Hematopoietic multipotent progenitor cell treated with erythropoietin and hydrocortisone succinate and interleukin-3 and kit ligand, for 15 days (in vitro differentiated cells): ENCODE results near the gene DLL3.

Source experiments
- DNase-seq: peaks from one replicate; pipeline ENCODE4 v3.0.0-alpha.2; 2015; ENCODE audit warnings: low spot score

DLL3 gene

DNA sequence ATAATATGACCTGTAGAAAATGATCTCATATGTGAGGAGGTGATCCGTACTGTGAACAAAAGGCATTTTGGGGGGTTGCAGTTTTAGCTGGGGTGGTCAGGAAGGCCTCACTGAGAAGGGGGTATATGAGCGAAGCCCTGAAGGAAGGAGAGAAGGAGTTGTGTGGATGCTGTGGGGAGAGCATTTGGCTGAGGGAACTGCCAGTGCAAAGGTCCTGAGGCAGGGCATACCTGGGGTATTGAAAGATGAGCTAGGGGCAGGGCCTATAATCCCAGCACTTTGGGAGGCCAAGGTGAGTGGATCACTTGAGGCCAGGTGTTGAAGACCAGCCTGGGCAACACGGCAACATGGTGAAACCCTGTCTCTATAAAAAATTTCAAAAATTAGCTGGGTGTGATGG is 18.7 kb downstream of the DLL3 start:
- DNase-seq = no peak

DNA sequence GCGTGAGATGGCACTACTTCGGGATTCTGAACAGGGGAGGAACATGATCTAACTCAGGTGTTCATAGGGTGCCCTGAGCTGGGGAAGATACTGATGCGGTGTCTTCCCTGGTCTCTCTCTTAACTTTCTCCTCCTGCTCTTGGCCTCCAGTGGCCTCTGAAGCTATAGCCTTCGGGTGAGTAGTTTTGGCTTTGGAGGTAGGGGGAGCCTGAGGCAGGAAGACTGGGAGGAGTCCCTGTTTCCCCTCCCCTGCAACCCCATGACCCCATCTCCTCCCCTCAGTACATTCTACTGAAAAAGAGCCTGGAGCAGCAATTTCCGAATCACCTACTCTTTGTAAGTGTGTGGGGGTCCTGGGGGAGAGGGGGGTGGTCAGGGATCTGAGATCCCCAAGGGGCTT is 19.7 kb downstream of the DLL3 start:
- DNase-seq = no peak

DNA sequence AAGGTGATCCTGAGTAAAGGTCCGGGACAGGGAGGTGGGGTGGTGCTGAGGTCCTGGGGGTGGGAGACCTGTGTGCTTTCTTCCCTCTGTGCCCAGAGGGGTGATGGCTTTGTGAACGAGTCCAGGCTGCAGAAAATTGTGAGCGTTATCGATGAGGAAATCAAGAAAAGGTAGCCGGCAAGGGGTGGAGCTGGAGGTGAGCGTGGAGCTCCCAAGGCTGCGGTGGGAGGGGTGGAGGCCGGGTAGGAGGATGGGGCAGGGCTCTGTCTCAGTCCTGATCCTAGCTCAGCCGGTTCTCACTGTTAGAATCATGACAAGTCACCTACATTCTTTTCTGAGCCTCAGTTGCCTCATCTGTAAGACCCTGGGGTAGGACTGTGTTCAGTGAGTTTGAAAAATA is 20.2 kb downstream of the DLL3 start:
- no peak for DNase-seq

DNA sequence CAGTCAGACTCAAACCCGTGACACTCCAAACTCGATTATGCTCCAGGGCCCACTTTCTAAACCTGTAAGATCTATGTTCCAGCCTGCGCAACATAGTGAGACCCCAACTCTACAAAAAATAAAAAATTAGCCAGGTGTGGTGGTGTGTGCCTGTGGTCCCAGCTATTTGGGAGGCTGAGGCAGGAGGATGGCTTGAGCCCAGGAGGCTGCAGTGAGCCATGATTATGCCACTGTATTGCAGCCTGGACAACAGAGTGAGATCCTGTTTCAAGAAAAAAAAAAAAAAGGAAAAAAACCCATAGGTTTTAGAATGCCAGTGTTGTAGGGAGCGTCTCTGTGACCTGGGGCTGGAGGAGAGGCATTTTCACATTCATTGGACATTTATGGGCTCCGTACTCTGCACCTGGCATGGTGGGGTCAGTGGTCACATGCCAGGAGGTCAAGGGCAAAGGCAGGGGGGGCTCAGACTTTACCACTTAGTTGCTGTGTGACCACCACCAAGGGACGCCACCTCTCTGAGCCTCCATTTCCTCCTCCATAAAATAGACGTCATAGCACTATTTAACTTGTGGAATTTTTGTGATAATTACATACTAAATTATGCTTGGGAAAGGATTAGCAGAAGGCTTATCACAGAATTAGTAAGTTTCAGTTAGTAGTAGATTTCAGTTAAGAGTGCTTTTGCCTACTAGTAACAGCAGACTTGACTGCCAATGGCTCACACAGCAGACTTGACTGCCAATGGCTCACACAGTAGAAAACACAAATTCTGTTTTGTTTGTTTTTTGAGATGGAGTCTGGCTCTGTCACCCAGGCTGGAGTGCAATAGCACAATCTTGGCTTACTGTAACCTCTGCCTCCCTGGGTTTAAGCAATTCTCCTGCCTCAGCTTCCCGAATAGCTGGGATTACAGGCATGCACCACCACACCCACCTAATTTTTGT is 22.1 kb downstream of the DLL3 start:
- no peak for DNase-seq

DNA sequence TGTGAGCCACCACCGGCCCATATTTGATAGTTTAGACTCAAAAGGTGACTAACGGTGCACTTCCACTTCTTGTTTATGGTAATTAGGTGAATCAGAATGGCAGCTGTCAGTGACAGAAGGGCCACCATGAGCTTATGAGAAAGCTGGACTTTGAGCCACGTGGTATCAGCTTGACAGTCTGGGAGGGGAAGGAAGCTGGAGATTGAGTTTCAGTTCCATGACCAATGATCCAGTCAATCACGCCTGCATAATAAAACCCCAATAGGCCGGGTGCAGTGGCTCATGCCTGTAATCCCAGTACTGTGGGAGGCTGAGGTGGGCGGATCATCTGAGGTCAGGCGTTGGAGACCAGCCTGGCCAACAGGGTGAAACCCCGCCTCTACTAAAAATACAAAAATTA is 25.7 kb downstream of the DLL3 start:
- DNase-seq = no peak

DNA sequence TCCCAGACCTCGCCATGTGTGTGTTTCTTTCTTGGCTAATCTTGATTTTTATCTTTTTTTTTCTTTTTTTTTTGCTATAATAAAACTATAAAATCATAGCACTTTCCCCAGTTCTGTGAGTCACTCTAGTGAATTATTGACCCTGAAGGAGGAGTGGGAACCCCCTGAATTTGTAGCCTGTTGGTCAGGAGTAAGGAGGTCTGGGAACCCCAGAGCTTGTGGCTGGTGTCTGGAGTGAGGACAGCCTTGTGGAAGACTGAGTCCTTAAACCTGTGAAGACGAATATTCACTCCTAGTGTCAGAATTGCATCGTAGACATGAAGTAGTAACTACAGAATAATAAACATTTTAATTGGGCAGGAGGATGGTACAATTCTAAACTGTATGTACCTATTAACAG is 26.5 kb downstream of the DLL3 start:
- DNase-seq = no peak

DNA sequence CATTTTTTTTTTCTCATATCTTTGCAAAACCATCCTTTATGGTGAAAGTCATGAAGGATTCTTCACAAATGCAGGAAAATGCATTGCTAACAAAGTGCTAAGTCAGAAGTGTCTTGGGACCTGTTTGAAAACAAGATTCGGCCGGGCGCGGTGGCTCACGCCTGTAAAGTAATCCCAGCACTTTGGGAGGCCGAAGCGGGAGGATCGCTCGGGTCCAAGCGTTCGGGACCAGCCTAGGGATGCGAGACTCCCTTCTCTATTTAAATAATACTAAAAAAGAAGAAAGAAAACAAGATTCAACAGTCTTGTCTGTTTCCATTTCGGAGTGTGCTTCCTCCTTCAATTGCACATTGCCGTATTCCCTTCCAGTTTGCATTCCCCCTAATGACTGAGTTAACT is 33.1 kb downstream of the DLL3 start:
- no peak for DNase-seq

DNA sequence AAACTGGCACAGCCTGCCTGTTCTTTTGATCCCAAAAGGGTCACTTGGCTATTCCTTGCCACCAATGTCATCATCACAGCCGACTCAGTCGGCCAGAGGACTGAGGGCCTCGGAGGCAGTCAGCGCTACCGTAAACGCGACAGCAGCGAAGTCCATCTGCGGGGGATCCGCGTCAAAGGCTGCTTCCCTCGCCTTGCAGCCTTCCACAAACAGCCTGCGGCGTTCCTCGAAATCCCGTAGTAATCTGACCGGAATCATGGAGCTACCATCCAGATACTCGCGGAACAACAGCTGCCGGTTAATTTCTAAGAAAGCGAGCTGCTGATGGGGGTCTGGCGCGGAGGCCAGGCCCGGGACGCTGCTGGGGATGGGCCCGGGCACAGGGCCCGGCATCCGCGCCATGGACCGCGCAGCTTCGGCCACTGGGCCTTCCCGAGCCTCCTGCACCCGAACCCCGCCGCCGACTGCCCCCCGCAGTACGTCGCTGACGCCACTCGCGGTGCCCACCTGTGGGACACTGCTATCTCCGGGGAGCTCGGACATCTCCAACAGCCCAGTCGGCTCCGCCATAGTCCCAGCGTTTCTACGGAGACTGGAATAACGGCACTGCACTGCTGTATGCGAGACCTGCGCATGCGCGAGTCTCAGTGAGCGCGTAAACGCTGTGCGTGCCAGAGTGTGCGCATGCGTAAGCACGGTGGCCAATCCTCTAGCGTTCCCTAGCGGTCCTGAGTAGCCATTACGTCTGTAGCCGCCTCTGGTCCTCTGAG is 33.7 kb downstream of the DLL3 start, which contains the start of gene EID2B:
Gene EID2B (minus strand): TSS at position 620 of the 770 bp plus-strand sequence. CDS start 50 bp downstream, at position 570.
- DNase-seq = peak; percentile 98

DNA sequence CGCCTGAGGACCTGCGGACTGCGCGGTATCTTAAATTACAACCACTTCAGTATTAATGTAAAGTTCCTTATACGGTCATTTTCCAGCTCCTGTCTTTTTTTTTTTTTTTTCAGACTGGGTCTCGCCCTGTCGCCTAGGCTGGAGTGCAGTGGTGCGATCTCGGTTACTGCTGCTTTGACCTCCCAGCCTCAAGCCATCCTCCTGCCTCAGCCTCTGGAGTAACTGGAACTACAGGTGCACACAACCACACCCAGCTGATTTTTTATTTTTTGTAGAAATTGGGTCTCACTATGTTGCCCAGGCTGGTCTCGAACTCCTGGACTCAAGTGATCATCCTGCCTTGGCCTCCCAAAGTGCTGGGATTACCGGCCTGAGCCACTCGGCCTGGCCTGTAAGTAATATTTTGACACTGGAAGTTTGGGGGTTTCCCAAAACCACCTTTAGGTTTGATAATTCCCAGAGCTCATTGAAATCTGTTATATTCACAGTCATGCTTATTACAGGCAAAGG is 34.3 kb downstream of the DLL3 start:
- DNase-seq = no peak

DNA sequence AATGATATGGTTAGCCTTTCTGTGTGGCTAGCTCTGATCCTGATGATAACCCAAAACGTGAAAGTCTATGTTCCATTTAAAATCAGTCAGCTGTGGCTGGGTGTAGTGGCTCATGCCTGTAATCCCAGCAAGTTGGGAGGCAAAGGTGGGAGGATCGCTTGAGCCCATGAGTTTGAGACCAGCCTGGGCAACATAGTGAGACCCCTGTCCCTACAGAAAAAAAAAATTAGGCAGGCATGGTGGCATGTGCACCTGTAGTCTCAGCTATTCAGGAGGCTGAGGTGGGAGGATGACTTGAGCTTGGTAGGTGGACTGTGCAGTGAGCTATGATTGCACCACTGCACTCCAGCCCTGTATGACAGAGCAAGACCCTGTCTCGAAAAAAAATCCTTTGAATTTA is 35.0 kb downstream of the DLL3 start:
- DNase-seq = no peak

DNA sequence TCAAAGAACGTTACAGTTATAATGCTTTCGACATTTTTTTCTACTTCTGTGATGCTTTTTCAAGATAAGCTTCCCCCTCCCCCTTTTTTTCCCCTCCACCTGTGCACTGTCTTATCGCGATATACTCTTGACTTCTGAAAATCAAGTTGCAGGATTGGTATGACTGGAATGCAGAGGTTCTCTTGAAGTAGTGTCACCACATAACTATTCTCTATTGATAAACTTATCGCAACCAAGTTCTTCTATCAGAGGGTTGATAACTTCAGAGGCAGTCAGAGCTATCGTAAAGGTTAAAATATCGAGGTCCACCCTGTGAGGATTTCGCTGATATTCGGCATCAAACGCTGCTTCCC is 40.4 kb downstream of the DLL3 start:
- no peak for DNase-seq

DNA sequence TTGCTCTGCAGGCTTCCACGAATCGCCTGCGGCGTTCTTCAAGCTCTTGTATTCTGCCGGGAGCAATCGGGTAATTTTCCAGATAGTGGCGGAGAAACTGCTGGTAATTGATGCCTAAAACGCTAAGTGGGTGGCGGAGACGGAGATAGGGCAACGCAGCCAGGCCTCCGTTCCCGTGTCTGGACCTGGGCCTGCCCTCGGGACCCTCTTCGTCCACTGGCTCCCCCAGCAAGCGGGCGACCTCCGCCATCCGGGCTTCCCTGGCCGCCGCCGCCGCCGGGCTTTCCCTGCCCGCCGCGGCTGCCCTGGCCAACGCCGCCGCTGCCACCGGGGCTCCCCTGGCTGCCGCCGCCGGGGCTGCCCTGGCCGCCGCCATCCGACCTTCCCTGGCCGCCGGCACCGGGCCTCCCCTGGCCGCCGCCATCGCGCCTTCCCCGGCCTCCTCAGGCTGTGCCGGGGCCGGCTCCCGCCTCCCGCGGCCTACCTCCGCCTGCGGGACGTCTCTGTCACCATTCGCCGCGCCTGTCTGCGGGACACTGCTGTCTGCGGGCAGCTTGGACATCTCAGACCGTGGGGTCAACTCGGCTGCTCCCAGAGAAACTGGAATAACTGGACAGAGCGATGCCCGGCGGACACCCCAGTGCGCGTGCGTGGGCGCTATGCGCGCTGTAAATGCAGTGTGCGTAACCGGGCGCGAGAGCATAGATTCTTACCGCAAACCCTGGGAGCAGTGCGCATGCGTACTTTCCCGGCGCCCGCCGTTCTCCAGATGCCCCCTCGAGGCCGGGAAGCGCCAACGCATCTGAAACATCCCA is 41.0 kb downstream of the DLL3 start, which contains the start of gene EID2:
Gene EID2 (minus strand): TSS at position 644 of the 815 bp plus-strand sequence. CDS start 82 bp downstream, at position 562.
- peak; percentile 94 for DNase-seq

DNA sequence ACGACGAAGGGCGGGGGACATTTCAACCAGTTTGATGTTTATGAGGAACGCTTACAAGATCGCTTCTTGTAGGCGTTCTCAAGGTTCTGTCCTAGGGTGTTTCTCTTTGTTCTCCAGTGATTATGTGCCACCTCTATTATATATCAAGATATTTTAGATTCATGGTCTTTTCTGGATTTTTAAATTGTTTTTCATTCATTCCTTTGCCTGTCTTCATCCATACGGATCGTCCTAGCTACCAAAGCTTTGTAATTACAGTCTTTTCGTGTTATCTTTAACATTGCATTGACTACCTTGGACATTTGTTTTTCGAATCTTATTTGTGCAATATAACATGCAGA is 41.6 kb downstream of the DLL3 start:
- DNase-seq = no peak

DNA sequence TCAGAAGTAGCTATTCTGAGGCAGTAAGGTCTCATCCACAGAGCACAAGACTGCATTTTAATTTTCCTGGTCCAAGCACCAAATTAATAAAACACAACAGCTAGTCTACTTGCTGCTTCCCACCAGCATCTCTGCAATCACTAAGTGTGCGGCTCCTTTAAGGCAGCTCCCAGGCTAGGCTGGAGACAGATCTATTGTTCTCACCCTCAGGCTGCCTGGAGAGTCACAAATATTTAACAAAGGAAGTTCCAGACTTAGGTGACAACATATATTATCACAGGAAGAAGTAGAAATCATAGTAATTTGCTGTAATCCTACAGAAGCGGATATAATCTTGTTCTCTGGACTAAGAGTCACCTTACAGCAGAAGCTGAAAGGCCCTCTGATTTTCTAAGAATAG is 43.5 kb downstream of the DLL3 start:
- no peak for DNase-seq

DNA sequence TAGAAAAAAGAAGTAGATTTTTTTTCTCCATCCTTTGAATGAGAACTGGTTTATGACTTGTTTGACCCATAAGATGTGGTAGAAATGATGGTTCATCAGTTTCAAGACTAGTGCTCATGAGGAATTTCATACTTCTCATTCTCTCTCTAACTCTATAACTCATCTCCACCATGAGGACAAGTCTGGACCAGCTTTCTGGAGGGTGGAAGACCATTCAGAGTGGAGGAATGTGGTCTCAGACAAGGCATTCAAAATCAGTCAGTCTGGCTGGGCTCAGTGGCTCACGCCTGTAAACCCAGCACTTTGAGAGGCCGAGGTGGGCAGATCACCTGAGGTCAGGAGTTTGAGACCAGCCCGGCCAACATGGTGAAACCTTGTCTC is 44.7 kb downstream of the DLL3 start:
- DNase-seq = no peak

DNA sequence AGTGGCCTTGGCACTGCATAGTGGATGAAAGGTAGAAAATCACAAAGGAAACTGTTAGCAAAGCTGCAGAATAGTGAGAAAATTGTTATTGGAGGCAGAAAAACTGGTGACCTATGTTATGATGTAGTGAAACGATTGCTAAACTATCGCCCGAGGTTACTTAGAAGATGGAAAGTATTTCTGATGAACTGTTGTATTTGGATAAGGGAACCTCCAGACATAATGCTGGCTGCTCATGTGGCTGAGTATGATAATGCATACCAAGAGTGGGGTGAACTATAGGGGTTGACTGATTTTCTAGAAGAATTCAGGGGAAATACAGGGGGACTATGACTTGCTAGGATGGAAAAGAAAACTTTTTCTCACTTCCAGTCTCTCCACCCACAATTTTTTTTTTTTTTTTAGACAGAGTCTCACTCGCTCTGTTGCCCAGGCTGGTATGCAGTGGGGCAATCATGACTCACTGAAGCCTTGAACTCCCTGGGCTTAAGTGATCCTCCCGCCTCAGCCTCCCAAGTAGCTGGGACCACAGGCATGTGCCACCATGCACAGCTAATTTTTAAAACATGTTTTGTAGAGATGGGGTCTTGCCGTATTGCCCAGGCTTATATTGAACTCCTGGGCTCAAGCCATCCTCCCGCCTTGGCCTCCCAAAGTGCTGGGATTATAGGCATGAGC is 45.6 kb downstream of the DLL3 start:
- no peak for DNase-seq

DNA sequence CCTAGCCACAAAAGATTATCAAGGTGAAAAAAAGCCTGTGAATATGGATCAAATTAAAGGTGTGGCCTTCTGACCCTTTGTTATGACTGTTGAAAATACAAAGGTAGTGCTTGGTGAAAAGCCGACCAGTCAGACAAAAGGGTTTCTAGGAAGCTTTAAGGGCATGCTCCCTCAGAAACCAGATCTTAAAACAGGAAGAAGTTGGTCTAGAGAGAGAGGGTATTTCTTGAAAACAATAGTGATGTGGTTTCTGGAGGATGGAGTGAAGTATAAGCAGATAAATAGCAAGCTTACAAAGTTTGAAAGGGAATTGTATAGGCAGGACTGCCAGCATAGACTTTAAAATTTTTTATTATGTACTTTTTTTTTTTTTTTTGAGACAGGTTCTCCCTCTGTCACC is 46.2 kb downstream of the DLL3 start:
- no peak for DNase-seq

DNA sequence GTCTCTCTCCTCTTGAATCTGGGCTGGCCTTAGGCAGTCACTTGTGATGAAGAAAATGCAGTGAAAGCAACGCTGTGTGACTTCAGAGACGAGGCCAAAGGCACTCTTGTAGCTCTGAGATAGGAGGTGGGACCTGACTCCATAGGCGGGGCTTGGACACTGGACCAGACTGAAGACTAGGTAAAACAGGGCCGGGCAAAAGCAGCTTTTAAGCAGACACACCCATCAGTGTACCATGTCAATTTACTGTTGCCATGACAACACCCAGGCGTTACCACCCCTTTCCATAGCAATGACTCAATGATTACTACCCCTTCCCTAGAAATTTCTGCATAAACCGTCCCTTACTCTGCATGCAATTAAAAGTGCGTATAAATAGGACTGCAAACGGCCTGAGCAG is 47.9 kb downstream of the DLL3 start:
- DNase-seq = no peak

DNA sequence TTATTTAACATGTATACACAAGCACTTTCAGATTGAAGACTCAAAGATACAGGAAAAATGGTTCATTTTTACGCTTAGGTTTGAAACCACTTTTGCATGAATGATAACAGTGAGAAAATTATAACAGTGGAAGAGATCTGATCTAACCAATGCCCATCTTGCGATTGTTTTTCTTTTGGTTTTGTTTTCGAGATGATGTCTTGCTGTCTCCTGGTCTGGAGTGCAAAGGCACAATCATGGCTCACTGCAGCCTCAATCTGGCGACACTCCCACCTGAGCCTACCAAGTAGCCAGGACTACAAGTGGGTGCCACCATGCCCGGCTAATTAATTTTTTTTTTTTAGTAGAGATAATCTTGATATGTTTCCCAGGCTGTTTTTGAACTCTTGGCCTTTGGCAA is 51.5 kb downstream of the DLL3 start:
- DNase-seq = no peak

DNA sequence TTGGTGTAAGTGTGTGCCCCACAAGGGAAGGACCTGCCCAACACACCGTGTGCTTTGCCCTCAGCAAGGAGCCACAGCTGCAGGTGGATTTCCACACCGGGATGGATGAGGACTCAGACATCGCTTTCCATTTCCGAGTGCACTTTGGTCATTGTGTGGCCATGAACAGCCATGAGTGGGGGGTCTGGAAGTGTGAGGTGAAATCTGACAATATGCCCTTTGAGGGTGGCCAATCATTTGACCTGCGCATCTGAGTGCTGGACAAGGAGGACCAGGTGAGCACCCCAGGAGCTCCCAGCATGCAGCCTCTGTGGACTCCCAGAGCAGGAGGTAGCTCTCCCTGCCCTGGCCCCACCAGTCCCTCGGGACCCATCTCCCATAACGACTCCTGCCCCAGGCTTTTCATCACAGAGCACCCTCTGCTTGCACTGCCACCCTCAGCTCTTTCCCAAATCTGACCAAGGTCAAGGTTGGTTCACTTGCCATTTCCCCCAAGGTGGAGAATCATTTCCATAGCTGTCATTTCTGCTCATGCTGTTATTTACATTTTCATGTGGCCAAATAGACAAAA is 54.4 kb downstream of the DLL3 start:
- DNase-seq = no peak

DNA sequence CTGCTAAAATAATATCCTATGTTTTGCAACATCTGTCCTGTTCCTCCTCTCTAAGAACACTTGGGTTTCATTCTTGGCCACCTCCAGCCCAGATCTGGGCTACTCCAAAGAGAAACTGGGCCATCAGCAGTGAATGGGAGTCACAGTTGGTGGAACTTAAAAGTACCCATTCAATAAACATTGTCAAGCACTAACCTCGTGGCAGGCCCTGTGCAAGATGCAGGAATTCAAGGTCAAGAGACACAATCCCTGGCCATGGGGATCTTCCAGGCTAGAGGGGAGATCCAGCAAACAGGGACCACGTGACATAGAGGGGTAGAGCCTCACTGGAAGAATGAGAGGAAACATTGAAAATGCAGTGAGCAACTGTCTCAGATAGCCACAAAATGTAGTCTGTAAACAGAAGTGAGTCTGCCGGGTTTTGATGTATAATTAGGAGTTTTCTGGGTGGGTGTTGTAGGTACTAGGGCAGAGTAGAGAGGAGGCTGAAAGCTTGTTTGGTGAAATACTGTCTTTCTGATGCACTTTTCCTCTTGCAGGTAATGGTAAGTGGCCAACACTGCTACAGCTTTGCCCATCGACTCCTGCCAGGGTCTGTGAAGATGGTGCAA is 56.1 kb downstream of the DLL3 start:
- no peak for DNase-seq
